Stomach (tissue), 4 donors: ENCODE measurements around the gene FAM222B.

Experiments
- EP300 ChIP-seq: sonication (generic); formaldehyde crosslinking; IDR thresholded peaks from one replicate; pipeline ENCODE4 v1.6.1; 2017; ENCODE audit warnings: antibody characterized with exemption
- POLR2A ChIP-seq, 4 donors: fragments of 450-650 bp; IDR thresholded peaks; one replicate each; pipeline ENCODE4 v1.6.1; 2016; ENCODE audit warnings: antibody characterized with exemption in 4 of 4, control low read depth in 2 of 4, mild to moderate bottlenecking in 1 of 4, moderate library complexity in 1 of 4
- TF ChIP-seq, protein P1 (sequence below), 7 experiments: fragments of 450-650 bp in 4 of 7; fragments of 200-600 bp in 3 of 7; sonication (generic) in 3 of 7; IDR thresholded peaks; one replicate each; pipeline ENCODE4 v1.5.1; 2016 to 2019; ENCODE audit warnings: antibody characterized with exemption in 7 of 7, control low read depth in 2 of 7, mild to moderate bottlenecking in 1 of 7

DNA sequence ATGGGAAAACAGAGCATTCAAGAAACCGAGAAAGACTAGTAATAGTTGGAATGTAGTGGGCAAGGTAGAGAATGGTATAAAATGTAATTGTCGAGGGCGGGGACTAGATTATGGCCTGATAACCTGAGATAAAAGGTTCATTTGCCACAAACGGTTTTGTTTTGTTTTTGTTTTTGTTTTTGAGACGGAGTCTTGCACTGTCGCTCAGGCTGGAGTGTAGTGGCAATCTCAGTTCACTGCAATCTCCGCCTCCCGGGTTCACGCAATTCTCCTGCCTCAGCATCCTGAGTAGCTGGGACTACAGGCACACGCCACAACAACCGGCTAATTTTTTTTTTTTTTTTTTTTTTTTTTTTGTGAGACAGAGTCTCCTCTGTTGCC, 112.7 kb downstream of the FAM222B start:
- TF ChIP-seq, protein P1, sequence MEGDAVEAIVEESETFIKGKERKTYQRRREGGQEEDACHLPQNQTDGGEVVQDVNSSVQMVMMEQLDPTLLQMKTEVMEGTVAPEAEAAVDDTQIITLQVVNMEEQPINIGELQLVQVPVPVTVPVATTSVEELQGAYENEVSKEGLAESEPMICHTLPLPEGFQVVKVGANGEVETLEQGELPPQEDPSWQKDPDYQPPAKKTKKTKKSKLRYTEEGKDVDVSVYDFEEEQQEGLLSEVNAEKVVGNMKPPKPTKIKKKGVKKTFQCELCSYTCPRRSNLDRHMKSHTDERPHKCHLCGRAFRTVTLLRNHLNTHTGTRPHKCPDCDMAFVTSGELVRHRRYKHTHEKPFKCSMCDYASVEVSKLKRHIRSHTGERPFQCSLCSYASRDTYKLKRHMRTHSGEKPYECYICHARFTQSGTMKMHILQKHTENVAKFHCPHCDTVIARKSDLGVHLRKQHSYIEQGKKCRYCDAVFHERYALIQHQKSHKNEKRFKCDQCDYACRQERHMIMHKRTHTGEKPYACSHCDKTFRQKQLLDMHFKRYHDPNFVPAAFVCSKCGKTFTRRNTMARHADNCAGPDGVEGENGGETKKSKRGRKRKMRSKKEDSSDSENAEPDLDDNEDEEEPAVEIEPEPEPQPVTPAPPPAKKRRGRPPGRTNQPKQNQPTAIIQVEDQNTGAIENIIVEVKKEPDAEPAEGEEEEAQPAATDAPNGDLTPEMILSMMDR (IDR thresholded peaks at IDR 0.05) = no peak
- TF ChIP-seq POLR2A (IDR thresholded peaks at IDR 0.05) (no peak), EP300 (no peak)
